Measurements from ENCODE around the gene UGT2A3. TPM values are rescaled to one million over a fixed set of nuclear protein-coding genes. Genes with fewer than 3 reads are reported as not detected.

Gene UGT2A3
- total and polyA plus RNA-seq, 10 donors: not detected

- Histone ChIP-seq H3K27me3 (replicated peaks in 1 of 7) (no peaks in the 10 kb centered on the region), H3K9me3 (no peaks in the 10 kb centered on the region), H3K4me1 (no peaks in the 10 kb centered on the region), H3K27ac (no peak overlapping the region), H3K4me3 (no peak overlapping the region), H3K36me3 (no peaks in the 10 kb centered on the region)
- TF ChIP-seq, protein P1, sequence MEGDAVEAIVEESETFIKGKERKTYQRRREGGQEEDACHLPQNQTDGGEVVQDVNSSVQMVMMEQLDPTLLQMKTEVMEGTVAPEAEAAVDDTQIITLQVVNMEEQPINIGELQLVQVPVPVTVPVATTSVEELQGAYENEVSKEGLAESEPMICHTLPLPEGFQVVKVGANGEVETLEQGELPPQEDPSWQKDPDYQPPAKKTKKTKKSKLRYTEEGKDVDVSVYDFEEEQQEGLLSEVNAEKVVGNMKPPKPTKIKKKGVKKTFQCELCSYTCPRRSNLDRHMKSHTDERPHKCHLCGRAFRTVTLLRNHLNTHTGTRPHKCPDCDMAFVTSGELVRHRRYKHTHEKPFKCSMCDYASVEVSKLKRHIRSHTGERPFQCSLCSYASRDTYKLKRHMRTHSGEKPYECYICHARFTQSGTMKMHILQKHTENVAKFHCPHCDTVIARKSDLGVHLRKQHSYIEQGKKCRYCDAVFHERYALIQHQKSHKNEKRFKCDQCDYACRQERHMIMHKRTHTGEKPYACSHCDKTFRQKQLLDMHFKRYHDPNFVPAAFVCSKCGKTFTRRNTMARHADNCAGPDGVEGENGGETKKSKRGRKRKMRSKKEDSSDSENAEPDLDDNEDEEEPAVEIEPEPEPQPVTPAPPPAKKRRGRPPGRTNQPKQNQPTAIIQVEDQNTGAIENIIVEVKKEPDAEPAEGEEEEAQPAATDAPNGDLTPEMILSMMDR (IDR thresholded peaks at IDR 0.05 in 8 of 11, conservative IDR thresholded peaks at IDR 0.05 in 3 of 11): no peak
- TF ChIP-seq POLR2AphosphoS5 (IDR thresholded peaks at IDR 0.05): no peak
- TF ChIP-seq POLR2A (IDR thresholded peaks at IDR 0.05): no peak
- intact Hi-C loops (cut with DNase I; ENCODE audit: low total_unique reads): no loop called here
- no peak for DNase-seq
- 72 to 92% (median 85%) methylated on average over 3 of the region's 3 CpGs for WGBS, 5 donors
Observed at GRCh38 chr4:68907245-68907644, 44.4 kb downstream of the UGT2A3 start.

- H3K4me1 ChIP-seq: no peaks in the 10 kb centered on the region
- DNase-seq: no peak
- H3K9me3 ChIP-seq: peaks cover 0 to 4% (median 0%) of the 10 kb centered on the region in 8 donors
- intact Hi-C loops (cut with DNase I; ENCODE audit: low total_unique reads): no loop called here
- no peak overlapping the region for H3K4me3 ChIP-seq
- WGBS, 5 donors: 69 to 93% (median 85%) methylated on average over 10 of the region's 10 CpGs
- no peaks in the 10 kb centered on the region for H3K27me3 ChIP-seq (replicated peaks in 1 of 7)
- H3K36me3 ChIP-seq: no peaks in the 10 kb centered on the region
- H3K27ac ChIP-seq: no peak overlapping the region
- no peak for TF ChIP-seq POLR2AphosphoS5 (IDR thresholded peaks at IDR 0.05)
- no peak for TF ChIP-seq POLR2A (IDR thresholded peaks at IDR 0.05)
- TF ChIP-seq, protein P1 (IDR thresholded peaks at IDR 0.05 in 8 of 11, conservative IDR thresholded peaks at IDR 0.05 in 3 of 11): no peak
Observed at GRCh38 chr4:68906780-68907137, 44.8 kb downstream of the UGT2A3 start.

GRCh38 chr4:68905939-68906779 lies 45.4 kb downstream of the UGT2A3 start:
- Histone ChIP-seq H3K9me3 (peaks cover 0 to 4% (median 0%) of the 10 kb centered on the region in 8 donors), H3K36me3 (no peaks in the 10 kb centered on the region), H3K27ac (no peak overlapping the region), H3K27me3 (replicated peaks in 1 of 7) (no peaks in the 10 kb centered on the region), H3K4me1 (no peaks in the 10 kb centered on the region), H3K4me3 (no peak overlapping the region)
- 62 to 73% (median 64%) methylated on average over 16 of the region's 16 CpGs for WGBS, 5 donors
- intact Hi-C loops (cut with DNase I; ENCODE audit: low total_unique reads): no loop called here
- no peak for DNase-seq
- no peak for TF ChIP-seq POLR2AphosphoS5 (IDR thresholded peaks at IDR 0.05)
- TF ChIP-seq, protein P1 (IDR thresholded peaks at IDR 0.05 in 8 of 11, conservative IDR thresholded peaks at IDR 0.05 in 3 of 11): no peak
- TF ChIP-seq POLR2A (IDR thresholded peaks at IDR 0.05): no peak

GRCh38 chr4:68905598-68905938 lies 46.0 kb downstream of the UGT2A3 start:
- Histone ChIP-seq H3K27me3 (replicated peaks in 1 of 7) (no peaks in the 10 kb centered on the region), H3K9me3 (peaks cover 0 to 4% (median 0%) of the 10 kb centered on the region in 8 donors), H3K4me1 (no peaks in the 10 kb centered on the region), H3K27ac (no peak overlapping the region), H3K4me3 (no peak overlapping the region), H3K36me3 (no peaks in the 10 kb centered on the region)
- no peak for TF ChIP-seq POLR2AphosphoS5 (IDR thresholded peaks at IDR 0.05)
- TF ChIP-seq, protein P1 (IDR thresholded peaks at IDR 0.05 in 8 of 11, conservative IDR thresholded peaks at IDR 0.05 in 3 of 11): no peak
- no peak for TF ChIP-seq POLR2A (IDR thresholded peaks at IDR 0.05)
- intact Hi-C loops (cut with DNase I; ENCODE audit: low total_unique reads): no loop called here
- DNase-seq: no peak
- WGBS, 5 donors: 62 to 77% (median 71%) methylated on average over 2 of the region's 2 CpGs
